Measurements from ENCODE around the gene HMCN2.

Gene HMCN2

DNA sequence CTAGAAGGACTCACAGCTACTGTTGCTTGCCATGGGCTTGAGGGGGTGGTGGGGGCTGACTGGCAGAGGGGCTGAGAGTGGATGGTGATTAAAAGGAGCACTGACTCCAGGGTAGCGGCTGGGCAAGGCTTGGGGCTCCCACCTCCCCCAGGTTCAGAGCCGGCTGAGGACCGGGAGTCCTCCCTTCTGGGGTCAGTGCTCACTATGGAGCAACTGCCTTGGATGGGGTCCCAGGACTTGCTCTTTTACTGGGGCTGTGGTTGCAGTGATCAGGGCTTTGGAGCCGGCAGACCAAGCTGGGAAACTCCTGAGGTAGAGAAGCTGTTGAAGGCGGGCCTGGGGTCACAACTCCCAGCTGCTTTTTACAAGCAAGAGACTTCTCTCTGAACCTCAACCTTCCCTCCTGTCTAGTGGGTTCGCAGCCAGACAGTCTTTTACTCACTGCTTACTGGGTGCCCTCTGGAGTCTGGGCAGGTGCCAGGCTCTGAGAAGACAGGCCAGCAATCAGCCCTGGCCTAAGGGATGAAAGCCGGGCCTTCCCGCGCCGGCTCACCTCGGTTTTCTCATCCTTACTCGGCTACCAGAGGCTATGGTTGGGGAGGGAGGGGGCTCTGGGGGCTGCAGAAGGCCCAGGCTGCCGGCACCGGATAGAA, 178.4 kb downstream of the HMCN2 start:
- Histone ChIP-seq H2AFZ (ENCODE audit: low read length) (no peak overlapping the region), H3K27ac (ENCODE audit: low read length) (no peak overlapping the region), H4K20me1 (ENCODE audit: insufficient read depth, low read length) (no peaks in the 10 kb centered on the region), H3K79me2 (ENCODE audit: low read length) (no peaks in the 10 kb centered on the region), H3K9ac (ENCODE audit: low read length) (no peak overlapping the region), H3K36me3 (replicated peaks; ENCODE audit: insufficient read depth, low read length) (no peaks in the 10 kb centered on the region), H3K9me2 (replicated peaks; ENCODE audit: insufficient read depth, low read length) (no peaks in the 10 kb centered on the region), H3K4me1 (ENCODE audit: low read length) (peaks cover 19% of the 10 kb centered on the region), H3F3A (ENCODE audit: insufficient read depth, low read length) (no peaks in the 10 kb centered on the region), H3K27me3 (replicated peaks; ENCODE audit: insufficient read depth, low read length) (peaks cover 42% of the 10 kb centered on the region), H3K4me2 (ENCODE audit: low read depth, low read length) (no peak overlapping the region), H3K4me3 (ENCODE audit: low read length) (no peak overlapping the region), H3K9me3 (replicated peaks; ENCODE audit: insufficient read depth, low read length) (no peaks in the 10 kb centered on the region; the same call in 1 of the 2 replicates)
- DNase-seq, result no peak
- TF ChIP-seq EZH2 (optimal IDR thresholded peaks at IDR 0.05; ENCODE audit: low read depth, low read length), result no peak

- TF ChIP-seq CTCF (IDR thresholded peaks at IDR 0.05; ENCODE audit: low read length), result no peak
- H3K4me3 ChIP-seq (ENCODE audit: low read length), result peak within 1 kb of the TSS; percentile 42; the same call in 1 of the 2 replicates
- H3K9me3 ChIP-seq (replicated peaks; ENCODE audit: insufficient read depth, low read length), result no peaks in the 10 kb centered on the region; the same call in 1 of the 2 replicates
- H3K4me2 ChIP-seq (ENCODE audit: low read depth, low read length), result peak within 1 kb of the TSS; percentile 61; the same call in 1 of the 2 replicates
- peak within 1 kb of the TSS; percentile 58; the same call in 1 of the 2 replicates for H2AFZ ChIP-seq (ENCODE audit: low read length)
- H4K20me1 ChIP-seq (ENCODE audit: insufficient read depth, low read length), result no peaks in the 10 kb centered on the region
- no peak within 1 kb of the TSS; the same call in 1 of the 2 replicates for H3K9ac ChIP-seq (ENCODE audit: low read length)
- no peaks in the 10 kb centered on the region for H3K36me3 ChIP-seq (replicated peaks; ENCODE audit: insufficient read depth, low read length)
- peaks cover 36% of the 10 kb centered on the region for H3K27me3 ChIP-seq (replicated peaks; ENCODE audit: insufficient read depth, low read length)
- no peaks in the 10 kb centered on the region for H3F3A ChIP-seq (ENCODE audit: insufficient read depth, low read length)
- peaks cover 19% of the 10 kb centered on the region for H3K4me1 ChIP-seq (ENCODE audit: low read length)
- peak; percentile 26 for DNase-seq
- H3K79me2 ChIP-seq (ENCODE audit: low read length), result no peaks in the 10 kb centered on the region
- no peak within 1 kb of the TSS for H3K27ac ChIP-seq (ENCODE audit: low read length)
- no peaks in the 10 kb centered on the region for H3K9me2 ChIP-seq (replicated peaks; ENCODE audit: insufficient read depth, low read length)
Observed at GRCh38 chr9:130444565-130445221, 179.1 kb downstream of the HMCN2 start, which contains the start of gene ASS1. Gene ASS1, plus strand, starts transcription at chr9:130444961. Its CDS starts 7,268 bp downstream, at chr9:130452229.

DNA sequence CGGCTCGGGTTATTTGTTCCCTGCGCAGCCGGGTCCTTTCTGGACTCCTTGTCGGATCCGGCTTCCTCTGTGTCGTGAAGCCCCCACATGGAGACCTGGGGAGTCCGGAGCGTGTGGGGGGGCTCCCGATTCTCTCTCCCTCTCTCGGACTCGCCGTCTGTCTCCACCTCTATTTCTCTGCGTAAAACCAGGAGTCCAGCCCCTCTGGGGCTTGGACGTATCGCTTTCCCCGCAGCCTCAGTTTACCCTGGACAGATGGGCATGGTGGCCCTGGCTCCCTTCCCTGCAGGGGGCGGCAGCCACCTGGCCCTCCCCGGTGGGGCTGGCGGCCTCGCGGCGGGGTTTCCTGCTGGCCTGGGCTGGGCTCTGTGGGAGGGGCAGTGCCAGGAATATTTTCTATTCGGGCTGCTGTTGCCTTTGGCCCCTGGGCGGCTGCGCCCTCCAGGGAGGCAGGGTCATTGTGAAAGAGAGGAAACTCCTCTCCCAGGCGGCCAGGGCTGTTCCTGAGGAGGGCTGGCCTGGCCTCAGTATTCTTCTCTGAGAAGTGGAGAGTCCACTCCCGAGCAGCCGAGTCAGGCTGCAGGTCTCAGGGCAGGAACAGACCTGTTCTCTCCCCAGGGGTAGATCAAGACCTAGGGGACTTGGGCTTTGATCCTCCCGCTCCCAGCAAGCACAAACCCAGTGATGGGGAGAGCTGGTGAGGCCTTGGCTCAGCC, 179.9 kb downstream of the HMCN2 start:
- Histone ChIP-seq H3K9ac (ENCODE audit: low read length) (no peak overlapping the region), H3K4me1 (ENCODE audit: low read length) (peaks cover 19% of the 10 kb centered on the region), H3K4me3 (ENCODE audit: low read length) (peak overlapping the region; percentile 42; the same call in 1 of the 2 replicates), H4K20me1 (ENCODE audit: insufficient read depth, low read length) (no peaks in the 10 kb centered on the region), H3K27me3 (replicated peaks; ENCODE audit: insufficient read depth, low read length) (peaks cover 30% of the 10 kb centered on the region), H2AFZ (ENCODE audit: low read length) (no peak overlapping the region; the same call in 1 of the 2 replicates), H3K9me2 (replicated peaks; ENCODE audit: insufficient read depth, low read length) (no peaks in the 10 kb centered on the region), H3K4me2 (ENCODE audit: low read depth, low read length) (peak overlapping the region; percentile 61; the same call in 1 of the 2 replicates), H3K79me2 (ENCODE audit: low read length) (no peaks in the 10 kb centered on the region), H3K27ac (ENCODE audit: low read length) (no peak overlapping the region), H3K36me3 (replicated peaks; ENCODE audit: insufficient read depth, low read length) (no peaks in the 10 kb centered on the region), H3K9me3 (replicated peaks; ENCODE audit: insufficient read depth, low read length) (no peaks in the 10 kb centered on the region; the same call in 1 of the 2 replicates), H3F3A (ENCODE audit: insufficient read depth, low read length) (no peaks in the 10 kb centered on the region)
- no peak for DNase-seq
- TF ChIP-seq EZH2 (optimal IDR thresholded peaks at IDR 0.05; ENCODE audit: low read depth, low read length) (no peak), EZH2phosphoT487 (IDR thresholded peaks at IDR 0.05; ENCODE audit: low read length) (no peak), CTCF (IDR thresholded peaks at IDR 0.05; ENCODE audit: low read length) (no peak)
